HepG2 (cell line): Measurements from ENCODE around the gene ZCCHC24. TPM values are rescaled to one million over a fixed set of nuclear protein-coding genes. Genes with fewer than 3 reads are reported as not detected.

Experiments
- ATF1 ChIP-seq: IDR thresholded peaks from 2 replicates; pipeline ENCODE4 v1.6.1; 2016; ENCODE audit warnings: mild to moderate bottlenecking, control low read depth
- CENPT ChIP-seq: sonication (generic); formaldehyde crosslinking; IDR thresholded peaks from 2 replicates; pipeline ENCODE4 v1.8.0; 2022; ENCODE audit warnings: low read depth, mild to moderate bottlenecking, moderate library complexity, missing genetic modification reagents
- FOSL1 ChIP-seq: sonication (generic); formaldehyde crosslinking; IDR thresholded peaks from 2 replicates; pipeline ENCODE4 v1.9.0; 2021; ENCODE audit warnings: missing genetic modification reagents, borderline replicate concordance
- HNRNPK ChIP-seq: fragments of 200-400 bp; formaldehyde crosslinking; IDR thresholded peaks from 2 replicates; pipeline ENCODE4 v1.6.1; 2018; ENCODE audit warnings: low read length, low read depth, moderate library complexity, mild to moderate bottlenecking; ENCODE audit not compliant: poor library complexity, severe bottlenecking
- MIER3 ChIP-seq: IDR thresholded peaks from 2 replicates; pipeline ENCODE4 v1.6.1; 2016; ENCODE audit warnings: missing compliant biosample characterization, borderline replicate concordance
- STAT5B ChIP-seq: sonication (generic); formaldehyde crosslinking; IDR thresholded peaks from 2 replicates; pipeline ENCODE4 v1.4.0; 2020; ENCODE audit warnings: missing genetic modification reagents
- ZFYVE20 ChIP-seq: sonication (generic); formaldehyde crosslinking; IDR thresholded peaks from 2 replicates; pipeline ENCODE4 v1.8.0; 2023; ENCODE audit warnings: low read depth, mild to moderate bottlenecking, moderate library complexity, missing genetic modification reagents, borderline replicate concordance
- ZNF232 ChIP-seq: sonication (generic); formaldehyde crosslinking; IDR thresholded peaks from 2 replicates; pipeline ENCODE4 v1.4.0; 2020; ENCODE audit warnings: missing genetic modification reagents, borderline replicate concordance
- ZNF3 ChIP-seq: IDR thresholded peaks from 2 replicates; pipeline ENCODE4 v1.7.0; 2017; ENCODE audit warnings: inconsistent platforms
- ZNF382 ChIP-seq: sonication (generic); formaldehyde crosslinking; IDR thresholded peaks from 2 replicates; pipeline ENCODE4 v1.5.0; 2020; ENCODE audit warnings: missing genetic modification reagents, mild to moderate bottlenecking, borderline replicate concordance
- ZNF546 ChIP-seq: sonication (generic); formaldehyde crosslinking; conservative IDR thresholded peaks from 2 replicates; pipeline ENCODE4 v1.8.1; 2023; ENCODE audit warnings: mild to moderate bottlenecking, missing genetic modification reagents
- ZNF891 ChIP-seq: sonication (generic); formaldehyde crosslinking; IDR thresholded peaks from 2 replicates; pipeline ENCODE4 v1.5.0; 2020; ENCODE audit warnings: mild to moderate bottlenecking, missing genetic modification reagents
- polyA plus RNA-seq, 8 experiments: library from polyadenylated mRNA; depleted of rRNA in 3 of 8; stranded (reverse) in 7 of 8; unstranded in 1 of 8; fragments of >200 nt; fragmentation: Illumina TruSeq in 4 of 8; extraction: Trizol in 4 of 8; gene quantifications; 2 replicates each; pipeline versions ENCODE4 v1.2.1 to v1.2.3, GENCODE V29; 2011 to 2016; ENCODE audit warnings: low read depth in 4 of 8, missing spikeins in 1 of 8, mixed read lengths in 1 of 8; ENCODE audit not compliant: insufficient read depth in 1 of 8
- total RNA-seq, 5 experiments: library from RNA; depleted of rRNA; stranded (reverse); fragments of >200 nt; fragmentation: Illumina TruSeq; extraction: Trizol; gene quantifications; 2 replicates each; pipeline ENCODE4 v1.2.3, GENCODE V29; 2016; ENCODE audit warnings: low read depth in 1 of 5
- TF ChIP-seq, protein P1 (sequence below): sonication (generic); formaldehyde crosslinking; IDR thresholded peaks from one replicate; pipeline ENCODE4 v1.5.1; 2020; ENCODE audit warnings: mild to moderate bottlenecking, missing genetic modification reagents; ENCODE audit errors: not compliant biosample characterization
- TF ChIP-seq, protein P2 (sequence below): sonication (generic); formaldehyde crosslinking; IDR thresholded peaks from 2 replicates; pipeline ENCODE4 v1.4.0; 2020; ENCODE audit warnings: mild to moderate bottlenecking, low read depth, missing genetic modification reagents
- TF ChIP-seq, protein P3 (sequence below): sonication (generic); formaldehyde crosslinking; IDR thresholded peaks from 2 replicates; pipeline ENCODE4 v1.5.0; 2020; ENCODE audit warnings: missing genetic modification reagents, mild to moderate bottlenecking, borderline replicate concordance
- TF ChIP-seq, protein P4 (sequence below): IDR thresholded peaks from 2 replicates; pipeline ENCODE4 v1.6.1; 2018; ENCODE audit warnings: missing genetic modification reagents

The ZCCHC24 gene
- total and polyA plus RNA-seq, 2 of the 13 experiments (the other 11 are each of a cell fraction or from before 2014, with no cell fraction given): 3.1 to 7.9 TPM

- TF ChIP-seq, protein P1, sequence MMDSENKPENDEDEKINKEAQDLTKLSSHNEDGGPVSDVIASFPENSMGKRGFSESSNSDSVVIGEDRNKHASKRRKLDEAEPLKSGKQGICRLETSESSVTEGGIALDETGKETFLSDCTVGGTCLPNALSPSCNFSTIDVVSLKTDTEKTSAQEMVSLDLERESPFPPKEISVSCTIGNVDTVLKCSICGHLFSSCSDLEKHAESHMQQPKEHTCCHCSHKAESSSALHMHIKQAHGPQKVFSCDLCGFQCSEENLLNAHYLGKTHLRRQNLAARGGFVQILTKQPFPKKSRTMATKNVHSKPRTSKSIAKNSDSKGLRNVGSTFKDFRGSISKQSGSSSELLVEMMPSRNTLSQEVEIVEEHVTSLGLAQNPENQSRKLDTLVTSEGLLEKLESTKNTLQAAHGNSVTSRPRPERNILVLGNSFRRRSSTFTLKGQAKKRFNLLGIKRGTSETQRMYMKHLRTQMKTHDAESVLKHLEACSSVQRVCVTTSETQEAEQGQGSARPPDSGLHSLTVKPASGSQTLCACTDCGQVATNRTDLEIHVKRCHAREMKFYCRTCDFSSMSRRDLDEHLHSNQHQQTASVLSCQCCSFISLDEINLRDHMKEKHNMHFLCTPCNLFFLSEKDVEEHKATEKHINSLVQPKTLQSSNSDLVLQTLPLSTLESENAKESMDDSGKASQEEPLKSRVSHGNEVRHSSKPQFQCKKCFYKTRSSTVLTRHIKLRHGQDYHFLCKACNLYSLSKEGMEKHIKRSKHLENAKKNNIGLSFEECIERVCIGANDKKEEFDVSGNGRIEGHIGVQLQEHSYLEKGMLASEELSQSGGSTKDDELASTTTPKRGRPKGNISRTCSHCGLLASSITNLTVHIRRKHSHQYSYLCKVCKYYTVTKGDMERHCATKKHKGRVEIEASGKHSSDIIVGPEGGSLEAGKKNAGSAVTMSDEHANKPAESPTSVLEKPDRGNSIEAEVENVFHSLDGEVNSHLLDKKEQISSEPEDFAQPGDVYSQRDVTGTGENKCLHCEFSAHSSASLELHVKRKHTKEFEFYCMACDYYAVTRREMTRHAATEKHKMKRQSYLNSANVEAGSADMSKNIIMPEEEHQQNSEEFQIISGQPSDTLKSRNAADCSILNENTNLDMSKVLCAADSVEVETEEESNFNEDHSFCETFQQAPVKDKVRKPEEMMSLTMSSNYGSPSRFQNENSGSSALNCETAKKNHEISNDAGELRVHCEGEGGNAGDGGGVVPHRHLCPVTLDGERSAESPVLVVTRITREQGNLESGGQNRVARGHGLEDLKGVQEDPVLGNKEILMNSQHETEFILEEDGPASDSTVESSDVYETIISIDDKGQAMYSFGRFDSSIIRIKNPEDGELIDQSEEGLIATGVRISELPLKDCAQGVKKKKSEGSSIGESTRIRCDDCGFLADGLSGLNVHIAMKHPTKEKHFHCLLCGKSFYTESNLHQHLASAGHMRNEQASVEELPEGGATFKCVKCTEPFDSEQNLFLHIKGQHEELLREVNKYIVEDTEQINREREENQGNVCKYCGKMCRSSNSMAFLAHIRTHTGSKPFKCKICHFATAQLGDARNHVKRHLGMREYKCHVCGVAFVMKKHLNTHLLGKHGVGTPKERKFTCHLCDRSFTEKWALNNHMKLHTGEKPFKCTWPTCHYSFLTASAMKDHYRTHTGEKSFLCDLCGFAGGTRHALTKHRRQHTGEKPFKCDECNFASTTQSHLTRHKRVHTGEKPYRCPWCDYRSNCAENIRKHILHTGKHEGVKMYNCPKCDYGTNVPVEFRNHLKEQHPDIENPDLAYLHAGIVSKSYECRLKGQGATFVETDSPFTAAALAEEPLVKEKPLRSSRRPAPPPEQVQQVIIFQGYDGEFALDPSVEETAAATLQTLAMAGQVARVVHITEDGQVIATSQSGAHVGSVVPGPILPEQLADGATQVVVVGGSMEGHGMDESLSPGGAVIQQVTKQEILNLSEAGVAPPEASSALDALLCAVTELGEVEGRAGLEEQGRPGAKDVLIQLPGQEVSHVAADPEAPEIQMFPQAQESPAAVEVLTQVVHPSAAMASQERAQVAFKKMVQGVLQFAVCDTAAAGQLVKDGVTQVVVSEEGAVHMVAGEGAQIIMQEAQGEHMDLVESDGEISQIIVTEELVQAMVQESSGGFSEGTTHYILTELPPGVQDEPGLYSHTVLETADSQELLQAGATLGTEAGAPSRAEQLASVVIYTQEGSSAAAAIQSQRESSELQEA (CRISPR knock-in tag): peak; percentile 15
- TF ChIP-seq ZNF382 (no peak), ZNF232 (CRISPR knock-in tag) (no peak; the same call in 1 of the 2 replicates), STAT5B (CRISPR knock-in tag) (no peak), ZFYVE20 (CRISPR knock-in tag) (no peak), ATF1 (CRISPR knock-in tag) (no peak), ZNF3 (CRISPR knock-in tag) (no peak), ZNF891 (CRISPR knock-in tag) (peak; percentile 70; the same call in 1 of the 2 replicates), CENPT (CRISPR knock-in tag) (no peak), HNRNPK (no peak), MIER3 (CRISPR knock-in tag) (peak; percentile 65; the same call in 1 of the 2 replicates), FOSL1 (CRISPR knock-in tag) (no peak), ZNF546 (CRISPR knock-in tag) (no peak; the same call in 1 of the 2 replicates)
- TF ChIP-seq, protein P2, sequence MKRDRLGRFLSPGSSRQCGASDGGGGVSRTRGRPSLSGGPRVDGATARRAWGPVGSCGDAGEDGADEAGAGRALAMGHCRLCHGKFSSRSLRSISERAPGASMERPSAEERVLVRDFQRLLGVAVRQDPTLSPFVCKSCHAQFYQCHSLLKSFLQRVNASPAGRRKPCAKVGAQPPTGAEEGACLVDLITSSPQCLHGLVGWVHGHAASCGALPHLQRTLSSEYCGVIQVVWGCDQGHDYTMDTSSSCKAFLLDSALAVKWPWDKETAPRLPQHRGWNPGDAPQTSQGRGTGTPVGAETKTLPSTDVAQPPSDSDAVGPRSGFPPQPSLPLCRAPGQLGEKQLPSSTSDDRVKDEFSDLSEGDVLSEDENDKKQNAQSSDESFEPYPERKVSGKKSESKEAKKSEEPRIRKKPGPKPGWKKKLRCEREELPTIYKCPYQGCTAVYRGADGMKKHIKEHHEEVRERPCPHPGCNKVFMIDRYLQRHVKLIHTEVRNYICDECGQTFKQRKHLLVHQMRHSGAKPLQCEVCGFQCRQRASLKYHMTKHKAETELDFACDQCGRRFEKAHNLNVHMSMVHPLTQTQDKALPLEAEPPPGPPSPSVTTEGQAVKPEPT: no peak; the same call in 1 of the 2 replicates
- TF ChIP-seq, protein P3, sequence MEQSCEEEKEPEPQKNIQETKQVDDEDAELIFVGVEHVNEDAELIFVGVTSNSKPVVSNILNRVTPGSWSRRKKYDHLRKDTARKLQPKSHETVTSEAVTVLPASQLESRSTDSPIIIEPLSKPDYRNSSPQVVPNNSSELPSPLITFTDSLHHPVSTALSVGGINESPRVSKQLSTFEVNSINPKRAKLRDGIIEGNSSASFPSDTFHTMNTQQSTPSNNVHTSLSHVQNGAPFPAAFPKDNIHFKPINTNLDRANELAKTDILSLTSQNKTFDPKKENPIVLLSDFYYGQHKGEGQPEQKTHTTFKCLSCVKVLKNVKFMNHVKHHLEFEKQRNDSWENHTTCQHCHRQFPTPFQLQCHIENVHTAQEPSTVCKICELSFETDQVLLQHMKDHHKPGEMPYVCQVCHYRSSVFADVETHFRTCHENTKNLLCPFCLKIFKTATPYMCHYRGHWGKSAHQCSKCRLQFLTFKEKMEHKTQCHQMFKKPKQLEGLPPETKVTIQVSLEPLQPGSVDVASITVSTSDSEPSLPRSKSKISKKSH: no peak
- TF ChIP-seq, protein P4, sequence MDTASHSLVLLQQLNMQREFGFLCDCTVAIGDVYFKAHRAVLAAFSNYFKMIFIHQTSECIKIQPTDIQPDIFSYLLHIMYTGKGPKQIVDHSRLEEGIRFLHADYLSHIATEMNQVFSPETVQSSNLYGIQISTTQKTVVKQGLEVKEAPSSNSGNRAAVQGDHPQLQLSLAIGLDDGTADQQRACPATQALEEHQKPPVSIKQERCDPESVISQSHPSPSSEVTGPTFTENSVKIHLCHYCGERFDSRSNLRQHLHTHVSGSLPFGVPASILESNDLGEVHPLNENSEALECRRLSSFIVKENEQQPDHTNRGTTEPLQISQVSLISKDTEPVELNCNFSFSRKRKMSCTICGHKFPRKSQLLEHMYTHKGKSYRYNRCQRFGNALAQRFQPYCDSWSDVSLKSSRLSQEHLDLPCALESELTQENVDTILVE (CRISPR knock-in tag): no peak
Measured at GRCh38 chr10:79380125-79380945, 65.1 kb downstream of the ZCCHC24 start (continued).
